MM.1S (cell line): ENCODE data around the gene GNS.

ENCODE experiments used
- EZH2 ChIP-seq: fragments of 300-600 bp; sonication (generic); optimal IDR thresholded peaks from 2 replicates; pipeline ENCODE3; 2017; ENCODE audit warnings: low read depth, mild to moderate bottlenecking, antibody characterized with exemption, low read length, mixed read lengths
- EZH2phosphoT487 ChIP-seq: fragments of 300-600 bp; sonication (generic); IDR thresholded peaks from 2 replicates; pipeline ENCODE4 v1.6.1; 2018; ENCODE audit warnings: antibody characterized with exemption, low read length
- TF ChIP-seq, protein P1 (sequence below): fragments of 300-600 bp; sonication (generic); IDR thresholded peaks from 2 replicates; pipeline ENCODE4 v1.5.1; 2016; ENCODE audit warnings: antibody characterized with exemption, low read length, mixed read lengths

DNA sequence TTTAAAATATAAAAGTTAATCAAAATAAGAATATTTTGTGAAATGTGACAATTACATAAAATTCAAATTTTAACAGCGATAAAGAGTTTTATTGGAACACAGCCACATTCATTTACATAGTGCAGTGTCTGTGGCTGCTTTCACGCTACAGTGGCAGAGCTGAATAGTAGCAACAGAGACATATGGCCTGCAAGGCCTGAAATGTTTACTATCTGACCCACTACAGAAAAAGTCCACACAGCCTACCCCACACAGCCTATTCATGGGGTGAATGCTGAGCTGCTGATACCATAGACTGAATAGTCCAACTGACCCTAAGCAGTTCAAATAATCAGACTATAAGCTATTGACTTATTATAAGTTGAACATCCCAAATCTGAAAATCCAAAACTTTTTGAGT, 13.2 kb downstream of the GNS start:
- TF ChIP-seq, protein P1, sequence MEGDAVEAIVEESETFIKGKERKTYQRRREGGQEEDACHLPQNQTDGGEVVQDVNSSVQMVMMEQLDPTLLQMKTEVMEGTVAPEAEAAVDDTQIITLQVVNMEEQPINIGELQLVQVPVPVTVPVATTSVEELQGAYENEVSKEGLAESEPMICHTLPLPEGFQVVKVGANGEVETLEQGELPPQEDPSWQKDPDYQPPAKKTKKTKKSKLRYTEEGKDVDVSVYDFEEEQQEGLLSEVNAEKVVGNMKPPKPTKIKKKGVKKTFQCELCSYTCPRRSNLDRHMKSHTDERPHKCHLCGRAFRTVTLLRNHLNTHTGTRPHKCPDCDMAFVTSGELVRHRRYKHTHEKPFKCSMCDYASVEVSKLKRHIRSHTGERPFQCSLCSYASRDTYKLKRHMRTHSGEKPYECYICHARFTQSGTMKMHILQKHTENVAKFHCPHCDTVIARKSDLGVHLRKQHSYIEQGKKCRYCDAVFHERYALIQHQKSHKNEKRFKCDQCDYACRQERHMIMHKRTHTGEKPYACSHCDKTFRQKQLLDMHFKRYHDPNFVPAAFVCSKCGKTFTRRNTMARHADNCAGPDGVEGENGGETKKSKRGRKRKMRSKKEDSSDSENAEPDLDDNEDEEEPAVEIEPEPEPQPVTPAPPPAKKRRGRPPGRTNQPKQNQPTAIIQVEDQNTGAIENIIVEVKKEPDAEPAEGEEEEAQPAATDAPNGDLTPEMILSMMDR, result no peak
- no peak for TF ChIP-seq EZH2
- no peak for TF ChIP-seq EZH2phosphoT487
